NCI-H2081 (cell line): Measurements from ENCODE around the gene NOTO.

Source experiments
- DNase-seq, 2 experiments: peaks; one replicate each; lab custom pipeline; 2025; lab: John Stamatoyannopoulos, UW

The NOTO gene

DNA sequence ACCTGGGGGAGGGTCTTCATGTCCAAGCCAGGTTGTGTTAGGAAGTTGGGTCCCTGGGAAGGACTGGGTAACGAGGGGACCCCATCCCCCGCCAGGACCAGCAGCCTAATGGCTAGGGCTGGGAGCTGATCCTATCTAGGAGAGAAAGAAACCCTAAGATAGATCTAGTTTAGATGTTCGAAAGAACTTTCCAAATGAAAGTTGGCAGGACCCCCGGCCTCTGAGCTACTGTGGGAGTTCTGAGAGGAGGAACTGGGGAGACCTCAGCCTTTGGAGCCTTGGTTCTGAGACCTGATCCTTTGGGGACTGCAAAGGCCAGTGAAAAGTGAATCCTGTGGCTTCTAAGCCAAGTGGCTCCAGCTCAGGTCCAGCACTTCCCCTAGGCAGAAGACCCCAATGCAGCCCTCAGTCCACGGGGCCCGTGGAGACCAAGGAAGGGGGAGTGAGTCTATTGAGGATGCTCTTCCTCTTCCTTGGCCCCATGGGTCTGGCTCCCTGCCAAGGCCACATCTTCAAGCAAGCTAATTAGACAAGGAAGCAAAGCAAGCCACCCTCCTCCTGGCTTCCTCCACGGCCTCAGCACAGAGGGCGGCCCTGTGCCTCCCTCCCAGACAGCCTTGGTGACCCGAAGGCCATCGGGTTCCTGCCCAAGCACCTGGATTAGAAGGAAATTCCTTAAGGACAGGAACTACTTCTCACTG is 55.2 kb downstream of the NOTO start:
- no peak for DNase-seq

DNA sequence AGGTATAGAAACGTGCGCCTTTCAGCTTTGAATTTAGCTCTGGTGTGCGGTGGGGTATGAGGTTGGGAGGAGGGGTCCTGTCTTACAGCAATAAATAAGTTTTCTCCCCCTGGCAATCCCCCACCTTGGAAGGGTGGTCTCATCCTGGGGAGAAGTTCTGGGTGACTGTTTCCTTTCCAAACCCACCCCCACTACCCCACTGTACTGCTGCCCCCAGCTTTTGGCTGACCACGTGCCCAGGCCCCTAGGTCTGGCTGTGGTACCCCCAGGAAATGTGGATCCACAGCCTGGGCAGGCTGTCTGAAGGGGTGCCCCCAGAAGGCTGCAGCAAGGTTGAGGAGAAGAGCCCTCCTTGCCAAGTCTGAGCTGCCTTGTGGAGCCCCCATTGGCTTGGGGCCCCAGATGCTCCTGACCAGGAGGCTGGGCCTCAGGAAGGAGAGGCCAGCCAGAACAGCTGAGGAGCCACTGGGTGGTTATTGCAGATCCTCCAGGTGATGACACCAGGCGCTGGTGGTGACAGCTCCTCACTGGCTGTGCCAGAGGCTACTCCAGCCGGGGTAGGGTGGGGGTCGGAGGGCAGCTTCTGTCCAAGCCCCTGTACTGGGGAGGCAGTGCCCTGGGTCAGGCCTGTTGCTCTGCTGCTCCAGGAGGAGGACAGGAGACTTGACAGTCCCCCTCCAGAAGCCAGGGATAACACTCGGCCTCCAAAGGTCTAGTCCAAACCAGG is 56.0 kb downstream of the NOTO start:
- no peak for DNase-seq

DNA sequence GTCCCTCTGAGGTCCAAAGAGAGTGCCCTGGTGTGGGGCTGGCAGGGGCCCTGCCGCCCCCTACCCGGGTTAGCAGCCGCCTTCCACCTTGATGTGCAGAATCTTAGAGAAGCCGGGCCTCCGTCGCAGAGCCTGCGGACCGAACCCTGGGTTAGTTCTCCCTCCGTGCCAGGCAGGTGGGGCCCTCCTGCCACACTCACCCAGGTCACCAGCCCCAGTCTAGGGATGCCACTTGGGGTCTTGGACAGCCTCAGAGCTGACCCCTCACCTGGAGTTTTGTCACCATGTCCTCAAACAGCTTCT is 56.5 kb downstream of the NOTO start:
- DNase-seq, result no peak

DNA sequence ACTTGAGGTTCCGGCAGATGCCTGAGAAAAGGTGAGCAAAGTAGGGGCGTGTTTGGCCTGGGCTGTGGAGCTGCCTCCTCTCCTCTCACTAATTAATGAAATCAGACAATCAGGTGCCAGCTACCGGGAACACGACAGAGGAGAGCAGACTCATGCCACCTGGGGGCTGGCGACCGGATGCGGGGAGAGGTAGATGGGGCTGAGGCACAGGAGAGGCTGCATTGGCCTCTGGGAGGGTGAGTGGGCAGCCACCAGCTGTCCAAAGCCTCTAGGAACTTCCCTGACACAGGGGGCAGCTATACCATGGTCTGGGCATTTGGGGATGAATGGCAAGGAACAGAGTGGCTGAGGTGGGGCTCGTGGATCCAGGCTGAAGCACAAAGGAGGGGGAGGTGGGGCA is 56.9 kb downstream of the NOTO start:
- no peak for DNase-seq

DNA sequence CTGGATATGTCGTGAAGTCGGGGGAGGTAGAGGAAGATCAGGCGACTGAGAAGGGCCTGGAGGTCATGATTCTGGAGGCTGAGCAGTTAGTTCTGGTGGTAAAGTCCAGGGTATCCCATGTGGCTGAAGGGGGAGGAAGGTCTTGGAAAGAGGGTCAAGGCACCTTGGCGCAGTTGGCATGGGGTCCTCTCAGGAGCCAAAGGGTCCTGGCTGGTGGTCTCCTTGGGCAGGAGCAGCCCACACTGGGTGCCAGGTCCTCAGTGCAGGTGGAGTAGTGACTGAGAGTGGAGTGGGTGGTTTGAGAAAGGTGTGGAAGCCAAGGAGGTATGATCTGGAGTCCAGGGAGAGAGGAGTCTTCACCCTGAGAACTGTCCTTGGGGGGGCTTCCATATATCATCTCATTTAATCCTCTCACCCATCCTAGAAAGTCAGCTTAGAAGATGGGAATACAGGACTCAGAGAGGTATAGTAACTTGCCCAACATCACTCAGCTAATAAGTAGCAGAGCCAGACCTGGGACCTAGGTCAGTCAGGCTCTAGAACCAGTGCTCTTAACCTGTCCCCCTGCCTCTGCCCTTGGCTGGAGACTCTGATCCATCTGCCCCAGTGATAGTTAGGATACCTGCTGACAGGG is 57.4 kb downstream of the NOTO start:
- DNase-seq, result no peak

DNA sequence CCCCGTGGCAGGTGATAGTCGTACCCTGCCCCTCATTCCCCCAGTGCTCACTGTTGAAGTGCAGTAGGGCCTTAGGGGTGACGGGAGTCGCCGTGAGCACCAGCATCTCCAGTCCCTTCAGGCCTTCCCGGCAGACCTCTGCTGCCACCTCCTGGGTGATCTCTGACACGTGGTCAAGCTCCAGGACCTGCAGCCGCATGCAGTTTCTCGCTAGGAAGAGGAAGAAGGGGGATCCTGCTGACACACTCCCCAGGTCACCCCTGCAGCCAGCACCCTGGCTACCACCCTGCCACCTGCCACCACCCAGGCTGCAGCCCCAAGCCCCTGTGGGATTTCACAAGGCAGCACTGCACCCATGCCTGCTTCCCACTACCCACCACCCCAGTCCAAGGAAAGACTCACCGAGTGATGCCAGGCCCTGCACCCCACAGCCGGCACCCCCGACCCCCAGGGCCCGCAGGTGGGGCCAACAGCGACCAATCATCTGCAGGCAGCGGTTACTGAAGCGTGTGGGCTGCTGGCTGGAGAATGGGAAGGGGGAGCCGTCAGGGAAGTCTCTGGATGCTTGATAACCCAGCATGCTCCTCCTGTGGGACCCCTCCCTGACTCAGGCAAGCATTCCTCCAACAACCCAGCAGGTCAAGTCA is 58.1 kb downstream of the NOTO start:
- DNase-seq, result no peak
